Effector CD4-positive, alpha-beta T cell (primary cell): ENCODE data around the gene HCFC1.

ENCODE experiments used
- DNase-seq: peaks from one replicate; pipeline ENCODE4 v3.0.0-alpha.2; 2020

HCFC1 gene

GRCh38 chrX:153956044-153956907 is 15.3 kb downstream of the HCFC1 start:
- DNase-seq, result no peak

- DNase-seq, result no peak
These were observed 16.3 kb downstream of the HCFC1 start for GRCh38 chrX:153955228-153955732.

GRCh38 chrX:153954558-153955227 is 16.9 kb downstream of the HCFC1 start:
- DNase-seq, result no peak

- no peak for DNase-seq
These were observed 17.6 kb downstream of the HCFC1 start for GRCh38 chrX:153953892-153954557.

GRCh38 chrX:153953342-153953830 is 18.2 kb downstream of the HCFC1 start:
- DNase-seq, result peak; percentile 77

- DNase-seq, result no peak
These were observed 19.1 kb downstream of the HCFC1 start for GRCh38 chrX:153952373-153953026.

- no peak for DNase-seq
These were observed 19.8 kb downstream of the HCFC1 start for GRCh38 chrX:153951683-153952372.

- DNase-seq, result no peak
These were observed 21.5 kb downstream of the HCFC1 start for GRCh38 chrX:153950127-153950526.

- DNase-seq, result no peak
These were observed 22.5 kb downstream of the HCFC1 start for GRCh38 chrX:153948847-153949805.

GRCh38 chrX:153948002-153948466 is 23.6 kb downstream of the HCFC1 start:
- no peak for DNase-seq

GRCh38 chrX:153947009-153947769 is 24.4 kb downstream of the HCFC1 start:
- peak; percentile 71 for DNase-seq

GRCh38 chrX:153945956-153946943 is 25.4 kb downstream of the HCFC1 start:
- DNase-seq, result no peak

GRCh38 chrX:153944800-153945150 is 26.8 kb downstream of the HCFC1 start:
- DNase-seq, result no peak

- DNase-seq, result peak; percentile 31
These were observed 27.3 kb downstream of the HCFC1 start, which contains the start of gene RENBP for GRCh38 chrX:153944140-153944799. Gene RENBP (minus strand): TSS chrX:153944643. CDS start chrX:153944610, 33 bp downstream.

- DNase-seq, result no peak
These were observed 30.0 kb downstream of the HCFC1 start for GRCh38 chrX:153941336-153942252.

GRCh38 chrX:153939573-153939972 is 32.0 kb downstream of the HCFC1 start:
- no peak for DNase-seq
